Right renal pelvis (tissue), 4 donors: ENCODE data around the gene GLB1L2. TPM values are rescaled to one million over a fixed set of nuclear protein-coding genes. Genes with fewer than 3 reads are reported as not detected.
A peak's percentile ranks its signal among the peaks of the same experiment; 100 is the strongest.

Source experiments
- DNase-seq, 4 donors: peaks; one replicate each; pipeline ENCODE4 v3.0.0-alpha.2; 2013; ENCODE audit warnings: low read depth in 4 of 4, low spot score in 3 of 4, missing footprints in 1 of 4
- polyA plus RNA-seq, 4 donors: library from polyadenylated mRNA; unstranded; fragments of 120-200 nt; gene quantifications; one replicate each; pipeline ENCODE4 v1.2.1, GENCODE V29; 2013; ENCODE audit not compliant: insufficient read length in 4 of 4

The GLB1L2 gene
- polyA plus RNA-seq, 4 donors: 19.4 to 23.9 (median 22.3) TPM

- no peak for DNase-seq
These were observed 33.5 kb downstream of the GLB1L2 start for GRCh38 chr11:134365011-134365925.

GRCh38 chr11:134366254-134366653 is 34.5 kb downstream of the GLB1L2 start:
- peak in 1 of 4 donors; percentile 18 for DNase-seq

DNA sequence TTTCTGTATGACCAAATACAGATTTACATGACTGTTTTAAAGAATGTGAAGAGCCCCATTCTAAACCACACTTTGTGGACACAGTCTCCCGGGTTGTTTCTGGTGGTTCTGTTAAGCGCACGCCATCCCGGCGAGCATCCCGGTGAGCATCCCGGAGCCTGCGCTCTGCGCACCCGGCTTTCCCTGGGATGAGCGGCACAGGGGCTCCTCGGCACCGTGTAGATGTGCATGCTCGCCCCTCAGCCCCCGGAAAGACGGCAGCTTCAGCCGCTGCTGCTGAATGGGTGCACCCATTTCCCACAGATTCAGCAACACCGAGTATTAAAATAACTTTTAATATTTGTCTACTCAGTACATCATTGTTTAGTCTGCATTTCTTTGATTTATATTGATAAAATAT is 36.0 kb downstream of the GLB1L2 start:
- no peak for DNase-seq

DNA sequence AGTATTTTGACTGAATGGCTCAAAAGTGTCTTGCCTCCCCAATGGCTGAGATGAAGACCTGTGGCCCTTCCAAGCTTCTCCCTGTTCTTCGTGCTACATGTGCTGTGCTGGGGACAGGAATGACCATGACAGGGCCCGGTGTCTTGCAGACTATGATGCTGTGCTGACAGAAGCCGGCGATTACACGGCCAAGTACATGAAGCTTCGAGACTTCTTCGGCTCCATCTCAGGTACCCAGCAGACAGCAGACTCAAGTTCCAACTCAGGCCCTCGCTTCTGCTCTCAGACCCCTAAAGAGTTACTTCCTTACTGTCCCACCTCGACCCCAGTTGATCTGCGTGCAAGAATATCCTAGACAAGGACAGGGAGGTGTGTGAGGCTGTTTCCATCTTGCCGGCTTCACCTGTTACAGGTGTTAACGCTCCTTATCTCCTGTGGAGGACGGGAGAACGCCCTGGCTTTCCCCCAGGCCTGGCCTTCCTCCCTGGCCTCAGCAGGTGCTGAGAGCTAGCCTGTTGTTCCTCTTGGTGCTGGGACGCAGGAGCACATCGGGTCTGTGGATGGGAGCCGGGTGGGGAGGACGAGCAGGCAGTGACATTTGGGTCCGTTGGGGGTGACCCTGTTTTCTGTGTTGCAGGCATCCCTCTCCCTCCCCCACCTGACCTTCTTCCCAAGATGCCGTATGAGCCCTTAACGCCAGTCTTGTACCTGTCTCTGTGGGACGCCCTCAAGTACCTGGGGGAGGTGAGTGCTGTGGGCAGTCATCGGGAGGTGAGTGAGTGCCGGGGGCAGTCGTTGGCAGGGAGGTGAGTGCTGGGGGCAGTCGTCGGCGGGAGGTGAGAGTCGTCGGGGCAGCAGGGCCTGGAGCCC is 38.1 kb downstream of the GLB1L2 start:
- DNase-seq: no peak

- no peak for DNase-seq
These were observed 39.0 kb downstream of the GLB1L2 start for GRCh38 chr11:134370526-134371435.

DNA sequence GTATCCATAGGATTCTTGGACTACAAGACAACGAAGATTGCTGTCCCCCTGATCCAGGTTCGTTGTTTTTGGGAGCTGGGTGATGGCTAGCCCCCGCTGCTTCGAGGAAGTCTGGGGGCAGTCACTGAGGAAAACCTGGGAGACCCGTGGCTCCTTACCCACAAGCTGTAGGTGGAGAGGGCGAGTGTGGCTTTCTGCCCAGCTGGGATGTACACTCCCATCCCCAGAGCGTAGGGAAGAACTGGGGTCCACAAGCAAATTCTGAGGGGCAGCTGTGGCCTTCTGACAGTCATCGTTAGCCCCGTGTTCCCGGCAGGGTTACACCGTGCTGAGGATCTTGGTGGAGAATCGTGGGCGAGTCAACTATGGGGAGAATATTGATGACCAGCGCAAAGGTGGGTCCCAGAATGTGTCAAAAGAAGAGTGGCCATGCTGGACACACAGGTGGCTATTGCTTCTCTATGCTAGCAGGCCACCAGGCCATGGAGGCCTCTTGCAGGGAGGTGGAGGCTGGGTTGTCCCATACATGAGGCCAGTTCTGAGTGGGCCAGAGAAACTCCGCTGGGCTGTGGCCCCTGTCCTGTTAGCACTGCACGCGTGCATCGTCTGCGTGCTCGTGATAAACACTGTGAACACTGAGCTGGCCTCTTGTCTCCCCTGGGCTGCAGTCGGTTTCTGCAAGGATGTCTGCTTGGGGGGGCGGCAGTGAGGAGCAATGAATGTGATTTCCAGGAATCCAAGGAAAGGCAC is 39.8 kb downstream of the GLB1L2 start:
- no peak for DNase-seq

DNA sequence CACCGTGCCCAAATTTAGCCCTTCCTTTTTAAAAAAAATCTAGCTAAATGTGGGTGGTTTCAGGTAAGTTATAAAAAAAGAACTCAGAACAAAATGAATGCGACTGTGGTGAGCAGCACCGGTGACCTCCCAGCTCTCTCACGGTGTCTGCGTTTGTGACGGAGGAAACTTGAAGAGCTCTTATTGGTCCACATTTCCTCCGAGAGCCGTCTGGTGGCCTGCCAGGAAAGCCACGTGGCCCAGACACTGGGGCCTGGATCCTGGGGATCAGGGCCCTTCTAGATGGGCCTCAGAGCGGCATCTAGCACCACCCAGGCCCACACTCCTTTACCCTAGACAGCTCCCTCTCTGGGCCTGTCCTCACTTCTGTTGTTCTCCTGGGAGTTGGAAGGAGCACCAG is 40.7 kb downstream of the GLB1L2 start:
- no peak for DNase-seq

DNA sequence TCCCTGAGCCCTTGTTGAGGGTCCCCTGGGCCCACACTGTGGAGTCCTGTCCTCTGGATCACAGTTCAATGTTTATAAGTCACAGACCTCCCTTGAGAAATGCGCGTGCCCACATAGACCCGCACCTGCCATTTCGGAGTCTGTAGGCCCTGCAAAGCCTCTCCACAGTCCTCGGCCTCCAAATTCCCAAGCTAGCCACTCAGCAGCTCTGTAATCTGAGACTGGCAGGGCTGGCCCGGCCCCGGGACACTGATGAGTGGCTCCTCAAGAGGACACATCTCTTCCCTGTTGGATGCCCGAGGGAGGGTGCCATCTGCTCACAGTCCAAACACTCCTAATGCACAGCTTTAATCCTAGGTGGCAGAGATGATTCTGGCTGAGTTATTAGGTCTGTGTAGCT is 41.2 kb downstream of the GLB1L2 start:
- DNase-seq: no peak

- no peak for DNase-seq
These were observed 41.8 kb downstream of the GLB1L2 start for GRCh38 chr11:134373591-134374052.

DNA sequence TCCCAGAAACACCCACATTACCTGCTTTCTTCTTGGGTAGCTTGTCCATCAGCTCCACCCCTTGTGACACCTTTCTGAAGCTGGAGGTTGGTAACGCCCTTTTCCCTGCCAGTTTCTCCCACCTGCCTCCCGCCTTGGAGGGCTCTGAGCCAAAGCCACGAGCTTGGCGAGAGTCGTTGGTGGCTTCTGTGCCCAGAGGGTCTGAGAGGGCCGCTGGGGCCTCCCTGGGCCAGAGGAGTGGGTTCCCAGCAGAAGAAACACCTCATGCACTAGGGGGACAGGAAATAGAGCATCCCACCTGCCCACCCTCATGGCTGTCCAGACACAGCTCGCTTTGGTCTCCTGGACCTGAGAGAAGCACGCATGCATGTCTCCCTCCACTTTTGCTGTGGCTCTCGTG is 42.4 kb downstream of the GLB1L2 start:
- DNase-seq: no peak

DNA sequence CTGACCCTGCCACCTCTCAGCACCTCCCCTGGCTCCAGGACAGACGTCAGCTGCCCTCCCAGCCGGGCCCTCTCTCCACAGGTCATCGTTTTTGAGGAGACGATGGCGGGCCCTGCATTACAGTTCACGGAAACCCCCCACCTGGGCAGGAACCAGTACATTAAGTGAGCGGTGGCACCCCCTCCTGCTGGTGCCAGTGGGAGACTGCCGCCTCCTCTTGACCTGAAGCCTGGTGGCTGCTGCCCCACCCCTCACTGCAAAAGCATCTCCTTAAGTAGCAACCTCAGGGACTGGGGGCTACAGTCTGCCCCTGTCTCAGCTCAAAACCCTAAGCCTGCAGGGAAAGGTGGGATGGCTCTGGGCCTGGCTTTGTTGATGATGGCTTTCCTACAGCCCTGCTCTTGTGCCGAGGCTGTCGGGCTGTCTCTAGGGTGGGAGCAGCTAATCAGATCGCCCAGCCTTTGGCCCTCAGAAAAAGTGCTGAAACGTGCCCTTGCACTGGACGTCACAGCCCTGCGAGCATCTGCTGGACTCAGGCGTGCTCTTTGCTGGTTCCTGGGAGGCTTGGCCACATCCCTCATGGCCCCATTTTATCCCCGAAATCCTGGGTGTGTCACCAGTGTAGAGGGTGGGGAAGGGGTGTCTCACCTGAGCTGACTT is 43.2 kb downstream of the GLB1L2 start:
- no peak for DNase-seq

- DNase-seq: no peak
These were observed 44.5 kb downstream of the GLB1L2 start for GRCh38 chr11:134376150-134376921.

DNA sequence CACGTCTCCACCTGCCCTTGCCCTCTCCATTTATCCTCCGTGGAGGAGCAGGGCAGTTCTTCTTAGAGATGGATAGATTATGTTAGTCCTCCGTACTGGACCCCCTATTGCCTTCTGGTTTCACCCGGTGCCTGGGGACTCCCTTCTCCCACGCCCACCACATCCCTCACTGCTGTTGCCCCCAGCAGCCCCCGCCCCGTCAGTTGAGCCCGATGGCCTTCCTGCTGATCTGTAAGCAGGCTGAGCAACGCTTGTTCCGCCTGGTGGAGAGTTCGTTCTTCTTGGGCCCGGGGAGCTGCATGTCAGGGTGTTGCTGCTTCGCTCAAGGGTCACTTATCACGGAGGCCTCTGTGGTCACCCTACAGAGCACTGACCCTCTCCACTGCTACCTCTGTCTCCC is 46.1 kb downstream of the GLB1L2 start:
- DNase-seq: no peak

DNA sequence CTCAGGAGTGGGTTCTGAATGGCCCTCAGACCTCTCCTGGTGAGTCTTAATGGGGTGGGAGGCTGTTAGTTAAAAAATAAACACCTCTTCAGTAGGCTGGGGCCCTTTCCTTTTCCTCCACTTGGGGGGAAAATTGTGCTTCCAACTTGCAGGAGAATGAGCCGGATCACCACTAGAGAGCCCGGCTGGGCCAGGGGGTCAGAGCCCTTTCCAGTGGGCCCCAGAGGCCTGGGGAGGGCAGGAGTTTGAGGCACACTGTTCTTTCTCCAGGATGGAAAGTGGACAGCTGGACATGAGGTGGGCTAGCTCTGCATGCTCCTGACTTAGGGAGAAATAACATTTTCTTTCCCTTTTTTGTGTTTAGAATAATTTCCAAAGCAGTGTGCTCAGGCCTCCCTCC is 47.5 kb downstream of the GLB1L2 start:
- DNase-seq: no peak

- DNase-seq: no peak
These were observed 48.4 kb downstream of the GLB1L2 start for GRCh38 chr11:134380229-134380628.

DNA sequence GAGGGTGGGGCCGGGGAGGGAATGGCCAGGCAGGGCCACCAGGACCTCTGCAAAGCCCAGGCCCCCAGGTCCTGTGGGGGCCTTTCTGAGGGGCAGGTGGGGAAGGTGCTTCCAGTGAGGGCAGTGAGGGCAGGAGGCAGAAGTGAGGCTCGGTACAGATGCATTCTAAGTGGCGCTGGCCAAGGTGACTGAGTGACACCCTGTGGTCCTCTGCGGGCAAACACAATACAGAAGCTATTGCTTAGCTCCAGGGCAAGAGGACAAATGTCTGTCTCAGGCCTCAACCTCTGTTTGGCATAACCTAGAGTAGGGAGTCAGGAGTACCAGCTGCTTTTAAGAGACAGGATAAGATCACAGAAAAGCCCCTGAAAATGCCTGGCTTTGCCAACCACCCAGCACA is 49.0 kb downstream of the GLB1L2 start:
- DNase-seq: no peak

- DNase-seq: no peak
These were observed 50.5 kb downstream of the GLB1L2 start for GRCh38 chr11:134382257-134382656.

GRCh38 chr11:134382830-134383229 is 51.0 kb downstream of the GLB1L2 start:
- DNase-seq: no peak
